Left forelimb (tissue), 1 donor: ENCODE data around the gene ITGB3.

Source experiments
- DNase-seq: peaks from one replicate; pipeline ENCODE4 v3.0.0-alpha.2; 2018; ENCODE audit warnings: low spot score

Gene ITGB3

GRCh38 chr17:47276444-47276843, 22.8 kb downstream of the ITGB3 start:
- DNase-seq: no peak

GRCh38 chr17:47276868-47277267, 23.2 kb downstream of the ITGB3 start:
- DNase-seq: no peak

GRCh38 chr17:47277921-47278320, 24.3 kb downstream of the ITGB3 start:
- no peak for DNase-seq

GRCh38 chr17:47278561-47278960, 24.9 kb downstream of the ITGB3 start:
- no peak for DNase-seq

- no peak for DNase-seq
These were observed 25.6 kb downstream of the ITGB3 start for GRCh38 chr17:47279062-47279801.

- no peak for DNase-seq
These were observed 26.6 kb downstream of the ITGB3 start for GRCh38 chr17:47280072-47280811.

- DNase-seq: no peak
These were observed 27.6 kb downstream of the ITGB3 start for GRCh38 chr17:47281216-47281615.

- DNase-seq: no peak
These were observed 31.4 kb downstream of the ITGB3 start for GRCh38 chr17:47285003-47285402.

GRCh38 chr17:47286198-47286914, 32.7 kb downstream of the ITGB3 start:
- no peak for DNase-seq

- no peak for DNase-seq
These were observed 33.4 kb downstream of the ITGB3 start for GRCh38 chr17:47287068-47287467.

- no peak for DNase-seq
These were observed 34.0 kb downstream of the ITGB3 start for GRCh38 chr17:47287639-47288038.

GRCh38 chr17:47288531-47289116, 35.0 kb downstream of the ITGB3 start:
- no peak for DNase-seq

GRCh38 chr17:47289302-47289701, 35.7 kb downstream of the ITGB3 start:
- DNase-seq: no peak

GRCh38 chr17:47290870-47291241, 37.2 kb downstream of the ITGB3 start:
- no peak for DNase-seq

GRCh38 chr17:47291242-47291873, 37.7 kb downstream of the ITGB3 start:
- no peak for DNase-seq

GRCh38 chr17:47292206-47292605, 38.6 kb downstream of the ITGB3 start:
- no peak for DNase-seq

- DNase-seq: no peak
These were observed 41.6 kb downstream of the ITGB3 start for GRCh38 chr17:47295037-47295873.

GRCh38 chr17:47295874-47296255, 42.2 kb downstream of the ITGB3 start:
- DNase-seq: no peak

GRCh38 chr17:47297661-47298400, 44.2 kb downstream of the ITGB3 start:
- no peak for DNase-seq

GRCh38 chr17:47298712-47299111, 45.1 kb downstream of the ITGB3 start:
- no peak for DNase-seq
